Mammary epithelial cell (primary cell): ENCODE results near the gene C10orf105.

Source experiments
- CTCF ChIP-seq, 2 donors: IDR thresholded peaks in 1 of 2; conservative IDR thresholded peaks in 1 of 2; 2 replicates each; pipeline ENCODE4 v1.5.1; 2011 to 2012; ENCODE audit warnings: inconsistent platforms in 2 of 2, low read length in 2 of 2, mild to moderate bottlenecking in 2 of 2, control low read depth in 1 of 2, low read depth in 1 of 2; ENCODE audit not compliant: insufficient read depth in 1 of 2; ENCODE audit errors: extremely low read depth in 1 of 2
- EZH2 ChIP-seq: IDR thresholded peaks from 2 replicates; pipeline ENCODE4 v1.6.1; 2012; ENCODE audit warnings: low read length, inconsistent platforms, borderline replicate concordance

GRCh38 chr10:71723311-71723710 is 3.7 kb upstream of the C10orf105 start:
- no peak for TF ChIP-seq CTCF (conservative IDR thresholded peaks at IDR 0.05 in 1 of 2, IDR thresholded peaks at IDR 0.05 in 1 of 2; ENCODE audit: extremely low read depth in 1 of 2, insufficient read depth in 1 of 2, low read depth in 1 of 2, low read length in 2 of 2)
- TF ChIP-seq EZH2, result no peak
